Mesodermal cell (in vitro differentiated cells): ENCODE results near the gene QRSL1.
"Not testable (repeated sequence)": the region's sequence is repeated elsewhere in the genome, so short reads cannot be mapped to it uniquely, and the experiment has no call there.

Experiments used
- H3K27ac ChIP-seq: 2 replicates; pipeline ENCODE4 v1.7.0; 2013; ENCODE audit warnings: mild to moderate bottlenecking, low read depth, low read length, moderate library complexity; ENCODE audit not compliant: severe bottlenecking
- H3K36me3 ChIP-seq: 2 replicates; pipeline ENCODE4 v1.7.1; 2013; ENCODE audit warnings: mild to moderate bottlenecking, low read length, moderate library complexity; ENCODE audit not compliant: control insufficient read depth, insufficient read depth
- H3K4me1 ChIP-seq: one replicate; pipeline ENCODE4 v1.7.1; 2013; ENCODE audit warnings: mild to moderate bottlenecking, low read length; ENCODE audit not compliant: insufficient read depth, control insufficient read depth, poor library complexity, severe bottlenecking
- H3K4me3 ChIP-seq: 2 replicates; pipeline ENCODE4 v1.7.0; 2013; ENCODE audit warnings: low read length, control low read depth, mild to moderate bottlenecking; ENCODE audit not compliant: insufficient read depth, poor library complexity, severe bottlenecking; ENCODE audit errors: extremely low read depth
- H3K9me3 ChIP-seq: 2 replicates; pipeline ENCODE4 v1.7.1; 2013; ENCODE audit warnings: mild to moderate bottlenecking, low read length, moderate library complexity; ENCODE audit not compliant: control insufficient read depth
- WGBS, 2 experiments: methylation state at CpG; one replicate each; pipeline ENCODE4 v1.1.5; 2013; ENCODE audit warnings: missing lambda C conversion rate in 2 of 2; ENCODE audit not compliant: insufficient coverage in 2 of 2; 5-methylcytosine and 5-hydroxymethylcytosine counted together

The QRSL1 gene

GRCh38 chr6:106623039-106623438, 6.3 kb upstream of the QRSL1 start:
- Histone ChIP-seq H3K9me3 (no peaks in the 10 kb centered on the region), H3K4me1 (peaks cover 5% of the 10 kb centered on the region), H3K27ac (no peak overlapping the region), H3K36me3 (peaks cover 5% of the 10 kb centered on the region), H3K4me3 (no peak overlapping the region)
- WGBS, 2 experiments: 80% methylated on average over 1 of the region's 1 CpG; no CpG with 5 or more reads in 1 of the 2 experiments

GRCh38 chr6:106626485-106626884, 2.9 kb upstream of the QRSL1 start:
- Histone ChIP-seq H3K36me3 (peaks cover 5% of the 10 kb centered on the region), H3K4me3 (no peak overlapping the region), H3K4me1 (peaks cover 4% of the 10 kb centered on the region), H3K27ac (no peak overlapping the region), H3K9me3 (no peaks in the 10 kb centered on the region)
- 83 to 88% methylated on average over 2 of the region's 2 CpGs for WGBS, 2 experiments

DNA sequence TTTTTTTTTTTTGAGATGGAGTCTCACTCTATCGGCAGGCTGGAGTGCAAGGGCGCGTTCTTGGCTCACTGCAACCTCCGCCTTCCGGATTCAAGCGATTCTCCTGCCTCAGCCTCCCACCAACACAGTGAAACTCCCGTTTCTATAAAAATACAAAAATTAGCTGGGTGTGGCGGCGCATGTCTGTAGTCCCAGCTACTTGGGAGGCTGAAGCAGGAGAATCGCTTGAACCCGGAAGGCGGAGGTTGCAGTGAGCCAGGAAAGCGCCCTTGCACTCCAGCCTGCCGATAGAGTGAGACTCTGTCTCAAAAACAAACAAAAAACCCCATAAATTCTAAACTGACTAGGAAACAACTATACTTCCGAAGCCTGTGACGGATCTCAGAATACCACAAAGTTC, 1.6 kb upstream of the QRSL1 start:
- not testable (repeated sequence) for H3K9me3 ChIP-seq, H3K27ac ChIP-seq, H3K4me3 ChIP-seq, H3K4me1 ChIP-seq, H3K36me3 ChIP-seq
- 95% methylated on average over 9 to 13 of the region's 16 CpGs for WGBS, 2 experiments

- Histone ChIP-seq H3K27ac (peak overlapping the region; percentile 91), H3K4me1 (peaks cover 4% of the 10 kb centered on the region), H3K4me3 (peak overlapping the region; percentile 82), H3K36me3 (no peaks in the 10 kb centered on the region), H3K9me3 (no peaks in the 10 kb centered on the region)
- WGBS, 2 experiments: 4 to 10% methylated on average over 2 of the region's 7 CpGs
Observed at GRCh38 chr6:106628658-106629102, 698 bp upstream of the QRSL1 start.

DNA sequence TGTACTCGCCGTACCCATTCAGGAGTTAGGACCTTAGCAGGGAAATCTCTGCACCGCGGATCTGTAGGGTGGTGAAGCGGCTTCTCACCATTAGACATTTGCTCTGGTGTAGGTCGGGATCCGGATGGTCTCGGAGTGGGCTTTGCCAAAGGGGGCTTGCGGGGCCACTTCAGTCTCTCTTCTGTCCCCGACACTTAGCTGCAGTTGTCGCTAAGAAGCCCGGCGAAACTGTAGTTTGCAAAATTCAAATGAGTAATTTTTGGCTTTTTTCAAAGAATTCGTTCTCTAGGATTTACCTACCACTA, 433 bp downstream of the QRSL1 start:
- Histone ChIP-seq H3K4me1 (peaks cover 4% of the 10 kb centered on the region), H3K36me3 (no peaks in the 10 kb centered on the region), H3K27ac (peak overlapping the region; percentile 91), H3K4me3 (peak overlapping the region; percentile 82), H3K9me3 (no peaks in the 10 kb centered on the region)
- 0 to 2% methylated on average over 4 to 9 of the region's 14 CpGs for WGBS, 2 experiments

- no peaks in the 10 kb centered on the region for H3K9me3 ChIP-seq
- WGBS, 2 experiments: 50 to 85% methylated on average over 2 to 4 of the region's 5 CpGs
- peaks cover 4% of the 10 kb centered on the region for H3K4me1 ChIP-seq
- no peak overlapping the region for H3K27ac ChIP-seq
- no peaks in the 10 kb centered on the region for H3K36me3 ChIP-seq
- peak overlapping the region; percentile 82 for H3K4me3 ChIP-seq
Observed at GRCh38 chr6:106630366-106630765, 988 bp downstream of the QRSL1 start.

GRCh38 chr6:106631346-106631745, 2.0 kb downstream of the QRSL1 start:
- no peaks in the 10 kb centered on the region for H3K9me3 ChIP-seq
- 100% methylated on average over 1 of the region's 1 CpG for WGBS, 2 experiments
- no peak overlapping the region for H3K27ac ChIP-seq
- H3K4me1 ChIP-seq: peaks cover 4% of the 10 kb centered on the region
- H3K4me3 ChIP-seq: no peak overlapping the region
- no peaks in the 10 kb centered on the region for H3K36me3 ChIP-seq

- 94 to 95% methylated on average over 5 of the region's 5 CpGs for WGBS, 2 experiments
- Histone ChIP-seq H3K36me3 (peaks cover 5% of the 10 kb centered on the region), H3K4me1 (peaks cover 4% of the 10 kb centered on the region)
Observed at GRCh38 chr6:106634565-106634964, 5.2 kb downstream of the QRSL1 start.

GRCh38 chr6:106637051-106637716, 7.8 kb downstream of the QRSL1 start:
- whole genome bisulfite sequencing, 2 experiments: 95 to 96% methylated on average over 2 to 4 of the region's 7 CpGs

More at GRCh38 chr6:106634565-106634964, 5.2 kb downstream of the QRSL1 start:
- Histone ChIP-seq H3K9me3 (no peaks in the 10 kb centered on the region), H3K27ac (no peak overlapping the region), H3K4me3 (no peak overlapping the region)

DNA sequence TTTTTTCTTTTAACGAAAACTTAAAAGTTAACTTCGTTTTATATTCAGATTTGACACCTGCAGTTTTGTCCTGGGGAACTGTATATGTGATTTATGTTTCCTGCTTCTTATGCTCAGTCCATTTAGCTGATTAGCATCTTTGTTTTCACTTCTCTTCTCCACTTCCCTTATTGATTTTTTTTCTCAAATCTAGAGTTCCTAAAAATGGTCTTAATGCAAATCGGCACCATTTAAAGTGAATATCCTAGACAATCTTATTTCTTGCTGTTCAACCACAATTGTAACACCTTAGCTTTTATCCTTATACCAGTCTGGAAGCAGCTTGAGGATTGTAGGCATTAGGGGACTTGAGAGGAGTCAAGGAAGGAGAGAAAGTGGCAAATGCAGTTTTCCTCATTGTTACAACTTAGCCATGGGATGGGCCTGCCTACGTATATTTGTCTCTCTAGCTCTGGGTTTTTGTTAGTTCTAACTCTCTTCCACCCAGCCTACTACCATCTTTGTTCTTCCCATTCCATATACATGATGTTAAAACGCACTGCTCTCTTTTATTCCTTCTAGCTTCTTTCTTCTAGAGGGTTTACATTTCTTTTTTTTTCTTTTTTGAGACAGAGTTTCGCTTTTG, 8.5 kb downstream of the QRSL1 start:
- H3K27ac ChIP-seq: no peak overlapping the region
- H3K9me3 ChIP-seq: no peaks in the 10 kb centered on the region
- peaks cover 23% of the 10 kb centered on the region for H3K36me3 ChIP-seq
- H3K4me1 ChIP-seq: no peaks in the 10 kb centered on the region
- 97 to 100% methylated on average over 2 to 3 of the region's 6 CpGs for WGBS, 2 experiments
- no peak overlapping the region for H3K4me3 ChIP-seq

More at GRCh38 chr6:106637051-106637716, 7.8 kb downstream of the QRSL1 start:
- no peaks in the 10 kb centered on the region for H3K9me3 ChIP-seq
- no peak overlapping the region for H3K27ac ChIP-seq
- no peak overlapping the region for H3K4me3 ChIP-seq
- H3K36me3 ChIP-seq: peaks cover 17% of the 10 kb centered on the region
- no peaks in the 10 kb centered on the region for H3K4me1 ChIP-seq

GRCh38 chr6:106639812-106640211, 10.4 kb downstream of the QRSL1 start:
- WGBS, 2 experiments: 79 to 88% methylated on average over 3 of the region's 4 CpGs
- Histone ChIP-seq H3K9me3 (no peaks in the 10 kb centered on the region), H3K36me3 (peaks cover 42% of the 10 kb centered on the region), H3K27ac (no peak overlapping the region), H3K4me3 (no peak overlapping the region), H3K4me1 (no peaks in the 10 kb centered on the region)
